IMR-90 (cell line): ENCODE data around the gene MFAP2. TPM values are rescaled to one million over a fixed set of nuclear protein-coding genes. Genes with fewer than 3 reads are reported as not detected.

Experiments used
- ATAC-seq: fragments of 200-7000 bp; cut with Tn5 transposase; 2 replicates; pipeline ENCODE4 v1.9.1; 2020; ENCODE audit warnings: low read depth, mild to moderate bottlenecking, moderate library complexity
- BruUV-seq: library from RNA; stranded (reverse); fragments of 400-500 nt; replicated peaks from 2 replicates; lab custom pipeline; 2021; lab: Mats Ljungman, UMichigan
- CTCF ChIA-PET: fragments of 300-600 bp; formaldehyde crosslinking; extraction: SDS; loops from one replicate; lab custom pipeline; 2021; ENCODE audit warnings: antibody characterized with exemption; lab: Yijun Ruan, JAX
- POLR2A ChIA-PET: fragments of 300-600 bp; sonication (Branson Sonifier 250); formaldehyde crosslinking; loops from one replicate; lab custom pipeline; 2022; ENCODE audit warnings: antibody characterized with exemption; ENCODE audit not compliant: unreplicated experiment; lab: Charles Lee
- DNase-seq: peaks from one replicate; pipeline ENCODE4 v3.0.0; 2013
- H2AFZ ChIP-seq: replicated peaks from 2 replicates; pipeline ENCODE3; 2013; ENCODE audit warnings: low read length, mild to moderate bottlenecking; ENCODE audit not compliant: poor library complexity
- H2AK5ac ChIP-seq: 2 replicates; pipeline ENCODE4 v1.6.1; 2013; ENCODE audit warnings: low read depth, low read length, inconsistent platforms
- H2AK9ac ChIP-seq: replicated peaks from 2 replicates; pipeline ENCODE3; 2013; ENCODE audit warnings: mild to moderate bottlenecking, low read depth, low read length, moderate library complexity; ENCODE audit not compliant: poor library complexity
- H2BK120ac ChIP-seq: 2 replicates; pipeline ENCODE4 v1.6.1; 2013; ENCODE audit warnings: low read depth, low read length, inconsistent platforms
- H2BK15ac ChIP-seq: 3 replicates; pipeline ENCODE4 v1.6.1; 2013; ENCODE audit warnings: low read depth, low read length, inconsistent platforms
- H2BK20ac ChIP-seq: 2 replicates; pipeline ENCODE4 v1.6.1; 2013; ENCODE audit warnings: low read depth, mild to moderate bottlenecking, inconsistent platforms, low read length, moderate library complexity
- H2BK5ac ChIP-seq: 2 replicates; pipeline ENCODE4 v1.6.1; 2013; ENCODE audit warnings: mild to moderate bottlenecking, low read depth, low read length, inconsistent platforms; ENCODE audit not compliant: poor library complexity, severe bottlenecking
- H3K14ac ChIP-seq: replicated peaks from 2 replicates; pipeline ENCODE4 v1.6.1; 2013; ENCODE audit warnings: low read depth, low read length, inconsistent platforms
- H3K18ac ChIP-seq: 2 replicates; pipeline ENCODE4 v1.6.1; 2013; ENCODE audit warnings: low read depth, low read length, control low read depth
- H3K23ac ChIP-seq: 2 replicates; pipeline ENCODE4 v1.6.1; 2013; ENCODE audit warnings: low read depth, low read length, inconsistent platforms
- H3K27ac ChIP-seq: 2 replicates; pipeline ENCODE4 v1.5.1; 2013; ENCODE audit warnings: mild to moderate bottlenecking, control low read depth, low read length; ENCODE audit not compliant: insufficient read depth
- H3K27me3 ChIP-seq: 2 replicates; pipeline ENCODE4 v1.6.1; 2013; ENCODE audit warnings: low read length; ENCODE audit not compliant: control insufficient read depth, insufficient read depth
- H3K36me3 ChIP-seq: 2 replicates; pipeline ENCODE4 v1.6.1; 2013; ENCODE audit warnings: low read length, mixed read lengths; ENCODE audit not compliant: control insufficient read depth, insufficient read depth
- H3K4ac ChIP-seq: 2 replicates; pipeline ENCODE4 v1.6.1; 2013; ENCODE audit warnings: low read depth, low read length, inconsistent platforms
- H3K4me1 ChIP-seq: 2 replicates; pipeline ENCODE4 v1.6.1; 2013; ENCODE audit warnings: low read length, mixed read lengths; ENCODE audit not compliant: control insufficient read depth, insufficient read depth
- H3K4me2 ChIP-seq: 2 replicates; pipeline ENCODE4 v1.6.1; 2013; ENCODE audit warnings: low read depth, mild to moderate bottlenecking, control low read depth, low read length, moderate library complexity
- H3K4me3 ChIP-seq: 2 replicates; pipeline ENCODE4 v1.5.1; 2013; ENCODE audit warnings: low read depth, mild to moderate bottlenecking, control low read depth, low read length, moderate library complexity; ENCODE audit not compliant: insufficient read depth
- H3K56ac ChIP-seq: 2 replicates; pipeline ENCODE4 v1.6.1; 2013; ENCODE audit warnings: low read length, inconsistent platforms; ENCODE audit not compliant: insufficient read depth; ENCODE audit errors: extremely low read depth
- H3K79me1 ChIP-seq, 2 experiments: 2 replicates each; pipeline ENCODE4 v1.6.1; 2013; ENCODE audit warnings: low read length in 2 of 2, inconsistent platforms in 1 of 2, low read depth in 1 of 2
- H3K9ac ChIP-seq: 2 replicates; pipeline ENCODE4 v1.6.1; 2013; ENCODE audit warnings: low read depth, low read length, control low read depth
- H3K9me1 ChIP-seq: 2 replicates; pipeline ENCODE4 v1.6.1; 2013; ENCODE audit warnings: low read length, inconsistent platforms; ENCODE audit not compliant: insufficient read depth
- H3K9me3 ChIP-seq: 2 replicates; pipeline ENCODE4 v1.6.1; 2013; ENCODE audit warnings: low read length; ENCODE audit not compliant: control insufficient read depth, insufficient read depth
- H4K20me1 ChIP-seq: 2 replicates; pipeline ENCODE4 v1.6.1; 2013; ENCODE audit warnings: low read length, inconsistent platforms; ENCODE audit not compliant: insufficient read depth
- H4K5ac ChIP-seq: 2 replicates; pipeline ENCODE4 v1.6.1; 2013; ENCODE audit warnings: mild to moderate bottlenecking, low read depth, low read length, control low read depth
- H4K8ac ChIP-seq, 2 experiments: 2 replicates each; pipeline ENCODE4 v1.6.1; 2013; ENCODE audit warnings: low read depth in 2 of 2, low read length in 2 of 2, control low read depth in 1 of 2, inconsistent platforms in 1 of 2
- H4K91ac ChIP-seq: 2 replicates; pipeline ENCODE4 v1.6.1; 2013; ENCODE audit warnings: low read depth, low read length, inconsistent platforms; ENCODE audit not compliant: insufficient read depth
- BHLHE40 ChIP-seq: fragments of 150-350 bp; IDR thresholded peaks from 2 replicates; pipeline ENCODE4 v1.6.1; 2016; ENCODE audit warnings: mild to moderate bottlenecking, low read depth, low read length
- CEBPB ChIP-seq: IDR thresholded peaks from 2 replicates; pipeline ENCODE4 v1.6.1; 2012; ENCODE audit warnings: low read depth, low read length, improper control_type of control experiment
- CHD1 ChIP-seq: IDR thresholded peaks from 2 replicates; pipeline ENCODE4 v1.6.1; 2012; ENCODE audit warnings: low read depth, low read length, improper control_type of control experiment
- CTCF ChIP-seq: conservative IDR thresholded peaks from 2 replicates; pipeline ENCODE4 v1.5.1; 2012; ENCODE audit warnings: mild to moderate bottlenecking, low read depth, low read length, improper control_type of control experiment
- FOS ChIP-seq: fragments of 150-350 bp; IDR thresholded peaks from 2 replicates; pipeline ENCODE4 v1.6.1; 2016; ENCODE audit warnings: low read depth, low read length
- MAFK ChIP-seq: IDR thresholded peaks from 2 replicates; pipeline ENCODE4 v1.6.1; 2012; ENCODE audit warnings: low read depth, low read length, improper control_type of control experiment
- MAZ ChIP-seq: IDR thresholded peaks from 2 replicates; pipeline ENCODE4 v1.6.1; 2012; ENCODE audit warnings: low read depth, mild to moderate bottlenecking, low read length, improper control_type of control experiment, moderate library complexity, borderline replicate concordance
- NFE2L2 ChIP-seq: fragments of 150-350 bp; IDR thresholded peaks from 2 replicates; pipeline ENCODE4 v1.6.1; 2016; ENCODE audit warnings: low read depth, mild to moderate bottlenecking, low read length
- RAD21 ChIP-seq: IDR thresholded peaks from 2 replicates; pipeline ENCODE4 v1.6.1; 2012; ENCODE audit warnings: low read length, improper control_type of control experiment
- RCOR1 ChIP-seq: IDR thresholded peaks from 2 replicates; pipeline ENCODE4 v1.6.1; 2012; ENCODE audit warnings: mild to moderate bottlenecking, low read length, improper control_type of control experiment; ENCODE audit not compliant: insufficient replicate concordance
- WGBS, 2 experiments: methylation state at CpG; one replicate each; pipeline versions ENCODE4 v1.1.5 to v1.1.7; 2013; ENCODE audit warnings: missing lambda C conversion rate in 2 of 2; ENCODE audit not compliant: insufficient read length in 1 of 2; ENCODE audit errors: extremely low coverage in 2 of 2; 5-methylcytosine and 5-hydroxymethylcytosine counted together
- dilution Hi-C: fragments of 300-500 bp; cut with HindIII; formaldehyde crosslinking; loops from one replicate; pipeline ENCODE4 v1.14.3; 2018; ENCODE audit warnings: low sequenced_read_pairs; ENCODE audit not compliant: unreplicated experiment
- in situ Hi-C: fragments of 300-500 bp; cut with MboI; formaldehyde crosslinking; loops from 3 replicates; pipeline ENCODE4 v1.14.3; 2019; ENCODE audit warnings: low sequenced_read_pairs, inconsistent platforms, mixed read lengths
- intact Hi-C: fragments of 100-400 bp; cut with micrococcal nuclease; formaldehyde crosslinking; loops from 2 replicates; pipeline ENCODE4 v1.10.0; 2022
- polyA plus RNA-seq, 3 experiments: library from polyadenylated mRNA; depleted of rRNA; stranded (reverse); fragments of >200 nt; gene quantifications; 2 replicates each; pipeline ENCODE4 v1.2.3, GENCODE V29; 2012; ENCODE audit warnings: low replicate concordance in 1 of 3
- total RNA-seq: library from RNA; depleted of rRNA; stranded (reverse); fragments of >200 nt; gene quantifications from 2 replicates; pipeline ENCODE4 v1.2.3, GENCODE V29; 2012

Gene MFAP2
- total and polyA plus RNA-seq, 2 of the 4 experiments (the other 2 are of a cell fraction), result 3.9 to 13.9 TPM

GRCh38 chr1:17027900-17028299 is 47.5 kb upstream of the MFAP2 start:
- WGBS, 2 experiments, result no CpG with 5 or more reads among the region's 2 CpGs
- H3K56ac ChIP-seq, result no peak overlapping the region
- peaks cover 3 to 10% of the 10 kb centered on the region in 2 experiments; a peak in 3 of 4 replicates for H3K79me1 ChIP-seq
- TF ChIP-seq CHD1 (no peak), FOS (no peak), BHLHE40 (no peak), NFE2L2 (no peak), MAFK (no peak), CTCF (no peak), RCOR1 (no peak), RAD21 (no peak), MAZ (no peak), CEBPB (no peak)
- BruUV-seq, result no TSS peak
- no peak for ATAC-seq
- DNase-seq, result no peak
- no peak overlapping the region for H3K18ac ChIP-seq
- ChIA-PET CTCF (no interaction called here), POLR2A (no interaction called here)
- intact Hi-C loops (no loop called here), dilution Hi-C loops (no loop called here), in situ Hi-C loops (loop anchor here (25.0 kb wide), 1 partner anchor 416 kb away; the partner anchor contains the start of gene NBPF1)
- H2BK5ac ChIP-seq, result no peak overlapping the region
- H4K5ac ChIP-seq, result no peak overlapping the region
- no peak overlapping the region for H3K9ac ChIP-seq
- no peaks in the 10 kb centered on the region for H3K27me3 ChIP-seq
- H3K14ac ChIP-seq, result no peak overlapping the region
- H3K4ac ChIP-seq, result no peak overlapping the region
- H3K23ac ChIP-seq, result no peak overlapping the region
- H3K9me3 ChIP-seq, result no peaks in the 10 kb centered on the region
- no peak overlapping the region for H4K91ac ChIP-seq
- no peaks in the 10 kb centered on the region for H3K9me1 ChIP-seq
- H2BK20ac ChIP-seq, result no peak overlapping the region
- H3K4me1 ChIP-seq, result no peaks in the 10 kb centered on the region
- peaks cover 54% of the 10 kb centered on the region for H3K36me3 ChIP-seq
- H3K4me3 ChIP-seq, result no peak overlapping the region
- no peak overlapping the region for H3K27ac ChIP-seq
- H2AK9ac ChIP-seq, result no peak overlapping the region
- no peak overlapping the region for H3K4me2 ChIP-seq
- no peaks in the 10 kb centered on the region for H4K20me1 ChIP-seq
- H2AFZ ChIP-seq, result no peak overlapping the region
- no peak overlapping the region for H2BK120ac ChIP-seq
- no peak overlapping the region for H4K8ac ChIP-seq
- H2AK5ac ChIP-seq, result no peak overlapping the region
- no peak overlapping the region for H2BK15ac ChIP-seq
